Stimulated activated CD8-positive, alpha-beta memory T cell treated with anti-CD3 and anti-CD28 coated beads, Interleukin-4, amount 100 ng/mL, for 48 hours (primary cell): ENCODE measurements around the gene CLEC11A.
"Not testable (repeated sequence)": the region's sequence is repeated elsewhere in the genome, so short reads cannot be mapped to it uniquely, and the experiment has no call there.

Source experiments
- DNase-seq: peaks from one replicate; pipeline ENCODE4 v3.0.0-alpha.2; 2020

The CLEC11A gene

GRCh38 chr19:50763521-50763920 is 40.4 kb downstream of the CLEC11A start:
- DNase-seq = not testable (repeated sequence)

DNA sequence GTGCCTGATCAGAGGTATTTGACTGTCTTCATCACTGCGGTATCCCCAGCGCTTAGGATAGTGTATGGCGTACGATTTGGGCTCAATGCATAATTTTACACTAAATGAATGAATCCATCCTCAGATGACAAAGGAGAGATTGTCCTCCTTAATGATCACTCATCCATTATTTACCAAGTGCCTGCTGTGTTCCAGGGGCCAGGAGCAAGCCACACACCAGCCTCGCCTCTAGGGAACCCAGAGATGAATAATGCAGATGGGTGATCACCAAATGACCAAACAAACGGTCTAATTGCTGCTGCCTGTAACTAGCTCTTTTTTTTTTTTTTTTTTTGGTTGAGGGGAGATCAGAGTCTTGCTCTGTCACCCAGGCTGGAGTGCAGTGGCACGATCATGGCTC is 41.2 kb downstream of the CLEC11A start:
- no peak for DNase-seq

- not testable (repeated sequence) for DNase-seq
These were observed 43.6 kb downstream of the CLEC11A start for GRCh38 chr19:50766746-50767145.

- DNase-seq = not testable (repeated sequence)
These were observed 44.1 kb downstream of the CLEC11A start for GRCh38 chr19:50767263-50767662.

GRCh38 chr19:50768277-50768676 is 45.1 kb downstream of the CLEC11A start:
- DNase-seq = no peak

DNA sequence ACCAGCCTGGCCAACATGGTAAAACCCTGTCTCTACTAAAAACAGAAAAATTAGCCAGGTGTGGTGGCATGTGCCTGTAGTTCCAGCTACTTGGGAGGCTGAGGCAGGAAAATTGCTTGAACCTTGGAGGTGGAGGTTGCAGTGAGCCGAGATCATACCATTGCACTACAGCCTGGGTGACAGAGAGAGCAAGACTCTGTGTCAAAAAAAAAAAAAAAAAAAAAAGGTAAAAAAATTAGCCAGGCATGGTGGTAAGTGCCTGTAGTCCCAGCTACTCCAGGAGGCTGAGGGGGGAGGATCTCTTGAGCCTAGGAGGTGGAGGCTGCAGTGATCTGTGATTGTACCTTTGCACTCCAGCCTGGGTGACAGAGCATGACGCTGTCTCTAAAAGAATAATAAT is 47.0 kb downstream of the CLEC11A start, which contains the start of gene GPR32:
Gene GPR32, plus strand, starts transcription at position 301 of the 400 bp plus-strand sequence. CDS start 137 bp downstream, outside the sequence.
- not testable (repeated sequence) for DNase-seq

- no peak for DNase-seq
These were observed 47.7 kb downstream of the CLEC11A start for GRCh38 chr19:50770888-50771287.

- no peak for DNase-seq
These were observed 49.3 kb downstream of the CLEC11A start for GRCh38 chr19:50772476-50772875.

DNA sequence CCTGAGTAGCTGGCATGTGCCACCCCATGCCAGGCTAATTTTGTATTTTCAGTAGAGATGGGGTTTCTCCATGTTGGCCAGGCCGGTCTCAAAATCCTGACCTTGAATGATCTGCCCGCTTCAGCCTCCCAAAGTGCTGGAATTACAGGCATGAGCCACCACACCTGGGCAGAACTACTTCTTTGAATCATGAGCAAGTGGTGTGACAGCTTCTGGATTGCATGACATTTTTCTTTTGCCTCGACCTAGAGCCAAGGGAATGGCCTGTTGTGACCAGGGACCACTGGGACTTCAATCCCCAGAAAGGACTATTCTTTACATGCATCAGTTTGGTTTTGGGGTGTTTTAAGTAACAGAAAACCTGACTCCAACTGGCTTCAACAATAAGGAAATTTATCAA is 49.7 kb downstream of the CLEC11A start:
- DNase-seq = not testable (repeated sequence)

- not testable (repeated sequence) for DNase-seq
These were observed 50.3 kb downstream of the CLEC11A start for GRCh38 chr19:50773454-50773853.
